Fibroblast of the aortic adventitia (primary cell): ENCODE results near the gene ANO9. TPM values are rescaled to one million over a fixed set of nuclear protein-coding genes. Genes with fewer than 3 reads are reported as not detected.
"Not testable (repeated sequence)": the region's sequence is repeated elsewhere in the genome, so short reads cannot be mapped to it uniquely, and the experiment has no call there.

Experiments used
- DNase-seq: peaks from one replicate; pipeline ENCODE4 v3.0.0-alpha.2; 2010; ENCODE audit warnings: low read depth
- H3K4me3 ChIP-seq: 2 replicates; pipeline ENCODE4 v1.5.1; 2011; ENCODE audit warnings: low read depth, mild to moderate bottlenecking, control low read depth, low read length, moderate library complexity
- total RNA-seq: library from RNA; depleted of rRNA; stranded (reverse); fragments of >200 nt; gene quantifications from 2 replicates; pipeline ENCODE4 v1.2.3, GENCODE V29; 2012; ENCODE audit warnings: low replicate concordance
- TF ChIP-seq, protein P1 (sequence below): IDR thresholded peaks from 2 replicates; pipeline ENCODE4 v1.5.1; 2011; ENCODE audit warnings: mild to moderate bottlenecking, low read length, control low read depth, inconsistent platforms; ENCODE audit not compliant: insufficient read depth

Gene ANO9
- total RNA-seq, 1 donor: not detected

DNA sequence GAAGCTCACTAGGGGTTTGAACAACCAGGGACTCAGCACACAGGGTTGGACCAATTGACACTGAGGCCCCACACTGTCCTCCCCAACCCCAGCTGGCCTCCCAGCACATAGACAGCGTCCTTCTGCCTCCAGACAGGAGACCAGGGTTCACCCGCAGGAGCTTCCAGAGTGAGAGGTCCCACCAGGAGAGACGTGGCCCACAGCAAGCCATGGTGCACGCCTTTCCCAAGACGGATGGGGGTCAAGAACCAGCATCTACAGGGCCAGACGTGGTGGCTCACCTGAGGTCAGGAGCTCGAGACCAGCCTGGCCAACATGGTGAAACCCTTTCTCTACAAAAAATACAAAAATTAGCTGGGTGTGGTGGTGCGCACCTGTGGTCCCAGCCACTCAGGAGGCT, 15.0 kb downstream of the ANO9 start:
- no peak overlapping the region for H3K4me3 ChIP-seq
- DNase-seq: no peak
- TF ChIP-seq, protein P1, sequence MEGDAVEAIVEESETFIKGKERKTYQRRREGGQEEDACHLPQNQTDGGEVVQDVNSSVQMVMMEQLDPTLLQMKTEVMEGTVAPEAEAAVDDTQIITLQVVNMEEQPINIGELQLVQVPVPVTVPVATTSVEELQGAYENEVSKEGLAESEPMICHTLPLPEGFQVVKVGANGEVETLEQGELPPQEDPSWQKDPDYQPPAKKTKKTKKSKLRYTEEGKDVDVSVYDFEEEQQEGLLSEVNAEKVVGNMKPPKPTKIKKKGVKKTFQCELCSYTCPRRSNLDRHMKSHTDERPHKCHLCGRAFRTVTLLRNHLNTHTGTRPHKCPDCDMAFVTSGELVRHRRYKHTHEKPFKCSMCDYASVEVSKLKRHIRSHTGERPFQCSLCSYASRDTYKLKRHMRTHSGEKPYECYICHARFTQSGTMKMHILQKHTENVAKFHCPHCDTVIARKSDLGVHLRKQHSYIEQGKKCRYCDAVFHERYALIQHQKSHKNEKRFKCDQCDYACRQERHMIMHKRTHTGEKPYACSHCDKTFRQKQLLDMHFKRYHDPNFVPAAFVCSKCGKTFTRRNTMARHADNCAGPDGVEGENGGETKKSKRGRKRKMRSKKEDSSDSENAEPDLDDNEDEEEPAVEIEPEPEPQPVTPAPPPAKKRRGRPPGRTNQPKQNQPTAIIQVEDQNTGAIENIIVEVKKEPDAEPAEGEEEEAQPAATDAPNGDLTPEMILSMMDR: no peak

DNA sequence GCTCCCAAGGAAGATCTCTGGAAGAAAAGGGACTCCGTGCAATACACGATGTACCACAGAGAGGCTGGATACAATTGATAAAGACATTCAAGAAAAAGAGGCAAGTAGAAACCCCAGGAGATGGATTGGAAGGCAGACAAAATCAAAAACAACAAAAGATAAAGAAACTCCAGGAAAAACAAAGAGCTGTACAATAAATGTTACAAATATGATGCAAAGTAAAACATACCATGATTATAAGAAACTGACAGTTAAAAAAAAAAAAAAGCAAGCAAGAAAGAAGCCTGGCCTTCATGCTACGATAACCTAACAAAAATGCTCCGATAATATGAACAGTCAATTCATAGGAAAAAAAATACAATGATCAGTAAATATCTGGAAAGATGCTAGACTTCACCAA, 16.5 kb downstream of the ANO9 start:
- TF ChIP-seq, protein P1: no peak
- DNase-seq: no peak
- no peak overlapping the region for H3K4me3 ChIP-seq

DNA sequence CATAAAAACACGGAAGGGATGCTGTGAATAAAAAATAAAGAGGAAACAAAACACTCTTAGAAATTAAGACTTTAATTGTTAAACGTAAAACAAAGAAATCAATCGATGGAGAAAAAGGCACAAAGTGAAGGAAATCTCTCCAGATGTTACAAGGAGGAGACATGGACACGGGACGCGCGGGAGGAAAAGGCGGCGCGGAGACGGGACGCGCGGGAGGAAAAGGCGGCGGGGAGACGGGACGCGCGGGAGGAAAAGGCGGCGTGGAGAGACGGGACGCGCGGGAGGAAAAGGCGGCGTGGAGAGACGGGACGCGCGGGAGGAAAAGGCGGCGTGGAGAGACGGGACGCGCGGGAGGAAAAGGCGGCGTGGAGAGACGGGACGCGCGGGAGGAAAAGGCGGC, 17.0 kb downstream of the ANO9 start:
- not testable (repeated sequence) for H3K4me3 ChIP-seq

DNA sequence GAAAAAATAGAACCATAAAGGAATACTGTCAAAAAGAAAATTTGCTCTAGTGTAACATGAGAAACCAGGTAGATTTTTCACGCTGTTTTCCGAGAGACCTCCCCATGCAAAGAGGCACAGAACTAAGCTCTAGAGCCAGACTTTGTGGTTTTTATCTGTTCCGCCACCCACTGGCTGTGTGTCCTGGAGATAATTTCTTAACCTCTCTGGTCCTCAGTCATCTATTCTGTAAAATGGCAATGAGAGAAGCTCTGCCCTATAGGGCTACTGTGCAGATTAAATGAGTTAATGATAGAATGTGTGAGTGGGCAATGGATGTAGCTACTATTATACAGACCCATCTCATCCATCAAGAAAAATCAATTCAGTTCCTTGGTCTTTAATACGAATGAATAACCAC, 17.6 kb downstream of the ANO9 start:
- no peak overlapping the region for H3K4me3 ChIP-seq
- DNase-seq: no peak
- TF ChIP-seq, protein P1: no peak

More for the DNA sequence above, 17.0 kb downstream of the ANO9 start:
- DNase-seq: not testable (repeated sequence)

DNA sequence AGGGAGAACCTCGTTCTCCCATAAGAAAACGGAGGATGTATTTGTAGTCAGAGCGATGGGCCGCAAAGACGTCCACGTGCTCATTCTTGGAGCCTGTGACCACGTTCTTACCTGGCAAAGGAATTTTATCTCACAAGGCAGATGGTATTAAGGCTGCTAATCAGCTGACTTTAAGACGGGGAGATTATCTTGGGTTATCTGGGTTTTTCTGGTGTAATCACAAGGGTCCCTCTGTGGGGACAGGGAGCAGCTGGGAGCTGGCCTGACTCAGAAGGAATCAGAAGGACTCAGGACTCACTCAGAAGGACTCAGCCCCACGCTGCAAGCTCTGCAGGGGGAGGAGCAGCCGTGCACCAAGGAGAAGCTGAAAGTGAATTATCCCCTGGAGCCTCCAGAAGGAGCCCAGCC, 19.6 kb downstream of the ANO9 start:
- DNase-seq: no peak
- TF ChIP-seq, protein P1: no peak
- H3K4me3 ChIP-seq: no peak overlapping the region

DNA sequence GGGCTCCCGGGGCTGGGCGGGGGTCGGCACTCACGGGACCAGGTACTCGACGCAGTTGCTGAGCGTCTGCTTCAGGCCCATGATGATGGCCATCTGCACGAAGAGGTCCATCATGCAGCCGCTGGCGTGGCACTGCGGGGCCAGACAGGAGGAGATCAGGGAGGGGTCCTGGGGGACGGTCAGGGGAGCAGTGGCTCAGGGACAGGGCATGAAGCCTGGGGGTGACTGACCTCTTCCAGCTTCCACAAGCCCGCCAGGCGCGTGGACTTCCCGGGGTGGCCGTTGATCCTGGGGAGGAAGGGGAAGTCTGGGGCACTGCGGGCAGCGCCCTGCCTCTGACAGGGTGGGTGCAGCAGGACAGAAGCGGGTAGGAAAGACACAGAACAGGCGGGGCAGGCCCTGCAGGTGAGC, 20.9 kb downstream of the ANO9 start:
- TF ChIP-seq, protein P1: no peak
- no peak for DNase-seq
- no peak overlapping the region for H3K4me3 ChIP-seq

DNA sequence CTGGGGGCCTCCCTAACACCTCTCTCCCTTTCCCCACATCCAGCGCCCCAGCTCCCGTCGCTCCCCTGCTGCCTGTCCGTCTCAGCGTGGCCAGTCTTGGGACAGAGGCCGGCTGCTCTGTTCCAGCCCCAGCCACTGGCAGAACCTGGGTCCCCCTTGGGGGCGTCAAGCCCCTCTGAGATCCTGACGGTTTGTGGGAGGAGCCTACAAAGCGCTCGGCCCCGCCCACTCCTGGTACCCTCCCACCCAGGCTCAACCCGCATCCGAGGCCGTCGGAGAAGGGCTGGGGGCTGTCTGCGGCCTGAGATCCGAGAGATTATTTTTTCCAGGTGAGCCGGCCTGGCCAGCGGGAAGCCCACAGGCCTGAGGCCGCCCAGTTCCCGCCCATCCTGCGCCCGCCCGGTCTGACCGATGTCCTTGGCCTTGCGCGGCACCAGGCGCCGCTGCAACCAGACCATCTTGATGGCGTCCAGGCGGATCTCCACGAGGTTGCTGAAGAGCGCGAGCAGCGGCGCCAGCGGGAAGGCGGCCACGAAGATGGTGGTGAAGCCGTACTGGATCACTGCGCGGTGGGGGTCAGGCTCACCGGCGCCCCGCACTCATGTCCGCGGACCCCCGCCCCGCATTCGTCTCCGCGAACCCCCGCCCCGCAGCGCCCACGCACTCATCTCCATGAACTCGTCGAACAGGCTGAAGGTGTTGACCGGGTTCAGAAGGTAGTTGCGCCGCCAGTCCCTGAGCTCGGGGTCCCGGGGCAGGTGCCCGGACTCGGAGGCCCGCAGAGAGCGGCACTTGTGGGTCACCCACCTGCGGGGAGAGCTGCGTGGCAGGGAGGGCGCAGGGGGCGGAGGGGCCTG, 21.5 kb downstream of the ANO9 start:
- TF ChIP-seq, protein P1: no peak
- DNase-seq: no peak

More for the DNA sequence above, 21.5 kb downstream of the ANO9 start:
- H3K4me3 ChIP-seq: no peak overlapping the region
